IMR-90 (cell line): ENCODE results near the gene FGA. TPM values are rescaled to one million over a fixed set of nuclear protein-coding genes. Genes with fewer than 3 reads are reported as not detected.

Experiments used
- ATAC-seq: fragments of 200-7000 bp; cut with Tn5 transposase; 2 replicates; pipeline ENCODE4 v1.9.1; 2020; ENCODE audit warnings: low read depth, mild to moderate bottlenecking, moderate library complexity
- BruUV-seq: library from RNA; stranded (reverse); fragments of 400-500 nt; replicated peaks from 2 replicates; lab custom pipeline; 2021; lab: Mats Ljungman, UMichigan
- CTCF ChIA-PET: fragments of 300-600 bp; formaldehyde crosslinking; extraction: SDS; loops from one replicate; lab custom pipeline; 2021; ENCODE audit warnings: antibody characterized with exemption; lab: Yijun Ruan, JAX
- POLR2A ChIA-PET: fragments of 300-600 bp; sonication (Branson Sonifier 250); formaldehyde crosslinking; loops from one replicate; lab custom pipeline; 2022; ENCODE audit warnings: antibody characterized with exemption; ENCODE audit not compliant: unreplicated experiment; lab: Charles Lee
- DNase-seq: peaks from one replicate; pipeline ENCODE4 v3.0.0; 2013
- H2AFZ ChIP-seq: replicated peaks from 2 replicates; pipeline ENCODE3; 2013; ENCODE audit warnings: low read length, mild to moderate bottlenecking; ENCODE audit not compliant: poor library complexity
- H2AK5ac ChIP-seq: 2 replicates; pipeline ENCODE4 v1.6.1; 2013; ENCODE audit warnings: low read depth, low read length, inconsistent platforms
- H2AK9ac ChIP-seq: replicated peaks from 2 replicates; pipeline ENCODE3; 2013; ENCODE audit warnings: mild to moderate bottlenecking, low read depth, low read length, moderate library complexity; ENCODE audit not compliant: poor library complexity
- H2BK120ac ChIP-seq: 2 replicates; pipeline ENCODE4 v1.6.1; 2013; ENCODE audit warnings: low read depth, low read length, inconsistent platforms
- H2BK15ac ChIP-seq: 3 replicates; pipeline ENCODE4 v1.6.1; 2013; ENCODE audit warnings: low read depth, low read length, inconsistent platforms
- H2BK20ac ChIP-seq: 2 replicates; pipeline ENCODE4 v1.6.1; 2013; ENCODE audit warnings: low read depth, mild to moderate bottlenecking, inconsistent platforms, low read length, moderate library complexity
- H2BK5ac ChIP-seq: 2 replicates; pipeline ENCODE4 v1.6.1; 2013; ENCODE audit warnings: mild to moderate bottlenecking, low read depth, low read length, inconsistent platforms; ENCODE audit not compliant: poor library complexity, severe bottlenecking
- H3K14ac ChIP-seq: replicated peaks from 2 replicates; pipeline ENCODE4 v1.6.1; 2013; ENCODE audit warnings: low read depth, low read length, inconsistent platforms
- H3K18ac ChIP-seq: 2 replicates; pipeline ENCODE4 v1.6.1; 2013; ENCODE audit warnings: low read depth, low read length, control low read depth
- H3K23ac ChIP-seq: 2 replicates; pipeline ENCODE4 v1.6.1; 2013; ENCODE audit warnings: low read depth, low read length, inconsistent platforms
- H3K27ac ChIP-seq: 2 replicates; pipeline ENCODE4 v1.5.1; 2013; ENCODE audit warnings: mild to moderate bottlenecking, control low read depth, low read length; ENCODE audit not compliant: insufficient read depth
- H3K27me3 ChIP-seq: 2 replicates; pipeline ENCODE4 v1.6.1; 2013; ENCODE audit warnings: low read length; ENCODE audit not compliant: control insufficient read depth, insufficient read depth
- H3K36me3 ChIP-seq: 2 replicates; pipeline ENCODE4 v1.6.1; 2013; ENCODE audit warnings: low read length, mixed read lengths; ENCODE audit not compliant: control insufficient read depth, insufficient read depth
- H3K4ac ChIP-seq: 2 replicates; pipeline ENCODE4 v1.6.1; 2013; ENCODE audit warnings: low read depth, low read length, inconsistent platforms
- H3K4me1 ChIP-seq: 2 replicates; pipeline ENCODE4 v1.6.1; 2013; ENCODE audit warnings: low read length, mixed read lengths; ENCODE audit not compliant: control insufficient read depth, insufficient read depth
- H3K4me2 ChIP-seq: 2 replicates; pipeline ENCODE4 v1.6.1; 2013; ENCODE audit warnings: low read depth, mild to moderate bottlenecking, control low read depth, low read length, moderate library complexity
- H3K4me3 ChIP-seq: 2 replicates; pipeline ENCODE4 v1.5.1; 2013; ENCODE audit warnings: low read depth, mild to moderate bottlenecking, control low read depth, low read length, moderate library complexity; ENCODE audit not compliant: insufficient read depth
- H3K56ac ChIP-seq: 2 replicates; pipeline ENCODE4 v1.6.1; 2013; ENCODE audit warnings: low read length, inconsistent platforms; ENCODE audit not compliant: insufficient read depth; ENCODE audit errors: extremely low read depth
- H3K79me1 ChIP-seq, 2 experiments: 2 replicates each; pipeline ENCODE4 v1.6.1; 2013; ENCODE audit warnings: low read length in 2 of 2, inconsistent platforms in 1 of 2, low read depth in 1 of 2
- H3K9ac ChIP-seq: 2 replicates; pipeline ENCODE4 v1.6.1; 2013; ENCODE audit warnings: low read depth, low read length, control low read depth
- H3K9me1 ChIP-seq: 2 replicates; pipeline ENCODE4 v1.6.1; 2013; ENCODE audit warnings: low read length, inconsistent platforms; ENCODE audit not compliant: insufficient read depth
- H3K9me3 ChIP-seq: 2 replicates; pipeline ENCODE4 v1.6.1; 2013; ENCODE audit warnings: low read length; ENCODE audit not compliant: control insufficient read depth, insufficient read depth
- H4K20me1 ChIP-seq: 2 replicates; pipeline ENCODE4 v1.6.1; 2013; ENCODE audit warnings: low read length, inconsistent platforms; ENCODE audit not compliant: insufficient read depth
- H4K5ac ChIP-seq: 2 replicates; pipeline ENCODE4 v1.6.1; 2013; ENCODE audit warnings: mild to moderate bottlenecking, low read depth, low read length, control low read depth
- H4K8ac ChIP-seq, 2 experiments: 2 replicates each; pipeline ENCODE4 v1.6.1; 2013; ENCODE audit warnings: low read depth in 2 of 2, low read length in 2 of 2, control low read depth in 1 of 2, inconsistent platforms in 1 of 2
- H4K91ac ChIP-seq: 2 replicates; pipeline ENCODE4 v1.6.1; 2013; ENCODE audit warnings: low read depth, low read length, inconsistent platforms; ENCODE audit not compliant: insufficient read depth
- BHLHE40 ChIP-seq: fragments of 150-350 bp; IDR thresholded peaks from 2 replicates; pipeline ENCODE4 v1.6.1; 2016; ENCODE audit warnings: mild to moderate bottlenecking, low read depth, low read length
- CEBPB ChIP-seq: IDR thresholded peaks from 2 replicates; pipeline ENCODE4 v1.6.1; 2012; ENCODE audit warnings: low read depth, low read length, improper control_type of control experiment
- CHD1 ChIP-seq: IDR thresholded peaks from 2 replicates; pipeline ENCODE4 v1.6.1; 2012; ENCODE audit warnings: low read depth, low read length, improper control_type of control experiment
- ELK1 ChIP-seq: fragments of 150-350 bp; IDR thresholded peaks from 2 replicates; pipeline ENCODE4 v1.6.1; 2016; ENCODE audit warnings: low read depth, mild to moderate bottlenecking, low read length, moderate library complexity, borderline replicate concordance
- FOS ChIP-seq: fragments of 150-350 bp; IDR thresholded peaks from 2 replicates; pipeline ENCODE4 v1.6.1; 2016; ENCODE audit warnings: low read depth, low read length
- MAFK ChIP-seq: IDR thresholded peaks from 2 replicates; pipeline ENCODE4 v1.6.1; 2012; ENCODE audit warnings: low read depth, low read length, improper control_type of control experiment
- MAZ ChIP-seq: IDR thresholded peaks from 2 replicates; pipeline ENCODE4 v1.6.1; 2012; ENCODE audit warnings: low read depth, mild to moderate bottlenecking, low read length, improper control_type of control experiment, moderate library complexity, borderline replicate concordance
- MXI1 ChIP-seq: IDR thresholded peaks from 2 replicates; pipeline ENCODE4 v1.6.1; 2012; ENCODE audit warnings: low read depth, mild to moderate bottlenecking, low read length, moderate library complexity, borderline replicate concordance
- NFE2L2 ChIP-seq: fragments of 150-350 bp; IDR thresholded peaks from 2 replicates; pipeline ENCODE4 v1.6.1; 2016; ENCODE audit warnings: low read depth, mild to moderate bottlenecking, low read length
- POLR2A ChIP-seq: IDR thresholded peaks from 2 replicates; pipeline ENCODE4 v1.6.1; 2012; ENCODE audit warnings: mild to moderate bottlenecking, low read depth, low read length
- RCOR1 ChIP-seq: IDR thresholded peaks from 2 replicates; pipeline ENCODE4 v1.6.1; 2012; ENCODE audit warnings: mild to moderate bottlenecking, low read length, improper control_type of control experiment; ENCODE audit not compliant: insufficient replicate concordance
- RFX5 ChIP-seq: IDR thresholded peaks from 2 replicates; pipeline ENCODE4 v1.8.0; 2012; ENCODE audit warnings: low read depth, mild to moderate bottlenecking, low read length, moderate library complexity
- SMC3 ChIP-seq: fragments of 150-350 bp; IDR thresholded peaks from 2 replicates; pipeline ENCODE4 v1.6.1; 2016; ENCODE audit warnings: low read depth, mild to moderate bottlenecking, antibody characterized with exemption, low read length, moderate library complexity
- WGBS, 2 experiments: methylation state at CpG; one replicate each; pipeline versions ENCODE4 v1.1.5 to v1.1.7; 2013; ENCODE audit warnings: missing lambda C conversion rate in 2 of 2; ENCODE audit not compliant: insufficient read length in 1 of 2; ENCODE audit errors: extremely low coverage in 2 of 2; 5-methylcytosine and 5-hydroxymethylcytosine counted together
- dilution Hi-C: fragments of 300-500 bp; cut with HindIII; formaldehyde crosslinking; loops from one replicate; pipeline ENCODE4 v1.14.3; 2018; ENCODE audit warnings: low sequenced_read_pairs; ENCODE audit not compliant: unreplicated experiment
- in situ Hi-C: fragments of 300-500 bp; cut with MboI; formaldehyde crosslinking; loops from 3 replicates; pipeline ENCODE4 v1.14.3; 2019; ENCODE audit warnings: low sequenced_read_pairs, inconsistent platforms, mixed read lengths
- intact Hi-C: fragments of 100-400 bp; cut with micrococcal nuclease; formaldehyde crosslinking; loops from 2 replicates; pipeline ENCODE4 v1.10.0; 2022
- polyA plus RNA-seq, 3 experiments: library from polyadenylated mRNA; depleted of rRNA; stranded (reverse); fragments of >200 nt; gene quantifications; 2 replicates each; pipeline ENCODE4 v1.2.3, GENCODE V29; 2012; ENCODE audit warnings: low replicate concordance in 1 of 3
- total RNA-seq: library from RNA; depleted of rRNA; stranded (reverse); fragments of >200 nt; gene quantifications from 2 replicates; pipeline ENCODE4 v1.2.3, GENCODE V29; 2012
- TF ChIP-seq, protein P1 (sequence below): fragments of 150-350 bp; IDR thresholded peaks from 2 replicates; pipeline ENCODE4 v1.6.1; 2017; ENCODE audit warnings: mild to moderate bottlenecking, antibody characterized with exemption, low read length, low read depth

Gene FGA
- total and polyA plus RNA-seq, 2 of the 4 experiments (the other 2 are of a cell fraction): not detected

DNA sequence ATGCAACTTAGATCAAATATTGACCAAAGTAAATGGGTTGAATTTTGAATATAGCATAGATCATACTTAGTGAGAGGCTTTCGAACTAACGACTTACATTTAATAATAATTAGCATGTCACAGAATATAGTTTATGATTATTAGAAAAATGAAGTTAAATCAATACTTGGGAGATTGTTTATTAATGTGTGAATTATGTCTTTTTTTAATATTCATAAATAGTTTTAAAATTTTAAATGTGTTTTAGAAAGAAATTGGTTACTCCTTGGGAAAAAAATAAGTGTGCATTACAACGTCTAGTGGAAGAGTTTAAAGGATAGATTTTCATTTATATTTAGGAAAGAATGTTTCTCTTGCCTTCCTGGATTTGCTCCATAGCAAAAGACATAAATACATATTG is 7.3 kb downstream of the FGA start:
- no peak overlapping the region for H3K27ac ChIP-seq
- H3K9me1 ChIP-seq: no peaks in the 10 kb centered on the region
- H3K36me3 ChIP-seq: no peaks in the 10 kb centered on the region
- no peak overlapping the region for H2AK5ac ChIP-seq
- dilution Hi-C loops: no loop called here
- H2BK120ac ChIP-seq: no peak overlapping the region
- TF ChIP-seq ELK1: no peak
- TF ChIP-seq FOS: no peak
- no peak for TF ChIP-seq POLR2A
- no peak for TF ChIP-seq SMC3
- TF ChIP-seq BHLHE40: no peak
- TF ChIP-seq, protein P1, sequence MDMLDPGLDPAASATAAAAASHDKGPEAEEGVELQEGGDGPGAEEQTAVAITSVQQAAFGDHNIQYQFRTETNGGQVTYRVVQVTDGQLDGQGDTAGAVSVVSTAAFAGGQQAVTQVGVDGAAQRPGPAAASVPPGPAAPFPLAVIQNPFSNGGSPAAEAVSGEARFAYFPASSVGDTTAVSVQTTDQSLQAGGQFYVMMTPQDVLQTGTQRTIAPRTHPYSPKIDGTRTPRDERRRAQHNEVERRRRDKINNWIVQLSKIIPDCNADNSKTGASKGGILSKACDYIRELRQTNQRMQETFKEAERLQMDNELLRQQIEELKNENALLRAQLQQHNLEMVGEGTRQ: no peak
- no peak for TF ChIP-seq MXI1
- TF ChIP-seq RFX5: no peak
- TF ChIP-seq CEBPB: no peak
- TF ChIP-seq MAZ: no peak
- TF ChIP-seq CHD1: no peak
- no peak for TF ChIP-seq RCOR1
- no peak for TF ChIP-seq MAFK
- no peak for TF ChIP-seq NFE2L2
- H2BK15ac ChIP-seq: no peak overlapping the region
- no peak overlapping the region for H3K9ac ChIP-seq
- no peak overlapping the region for H3K23ac ChIP-seq
- no peaks in the 10 kb centered on the region for H4K20me1 ChIP-seq
- H2BK20ac ChIP-seq: no peak overlapping the region
- H4K8ac ChIP-seq: no peak overlapping the region
- in situ Hi-C loops: no loop called here
- no peak for ATAC-seq
- no peaks in the 10 kb centered on the region for H3K27me3 ChIP-seq
- H3K18ac ChIP-seq: no peak overlapping the region
- no peaks in the 10 kb centered on the region for H3K4me1 ChIP-seq
- no peak overlapping the region for H3K4me2 ChIP-seq
- no peaks in the 10 kb centered on the region for H3K9me3 ChIP-seq
- no peak overlapping the region for H2AK9ac ChIP-seq
- no TSS peak for BruUV-seq
- H4K91ac ChIP-seq: no peak overlapping the region
- H3K79me1 ChIP-seq: no peaks in the 10 kb centered on the region
- H3K56ac ChIP-seq: no peak overlapping the region
- no peak overlapping the region for H4K5ac ChIP-seq
- ChIA-PET CTCF (no interaction called here), POLR2A (no interaction called here)
- no peak overlapping the region for H3K4me3 ChIP-seq
- no peak overlapping the region for H2AFZ ChIP-seq
- no peak overlapping the region for H3K4ac ChIP-seq
- intact Hi-C loops: no loop called here
- no CpG with 5 or more reads among the region's 3 CpGs for WGBS, 2 experiments
- H3K14ac ChIP-seq: no peak overlapping the region
- no peak overlapping the region for H2BK5ac ChIP-seq
- no peak for DNase-seq
